Loucy (cell line): ENCODE data around the gene IL1R2.

Experiments used
- H2AFZ ChIP-seq: fragments of 200-600 bp; sonication (generic); 2 replicates; pipeline ENCODE4 v1.6.0; 2016; ENCODE audit warnings: antibody characterized with exemption, mild to moderate bottlenecking, low read length, moderate library complexity
- H3F3A ChIP-seq: fragments of 200-600 bp; 2 replicates; pipeline ENCODE4 v1.6.0; 2016; ENCODE audit warnings: antibody characterized with exemption, low read depth, mild to moderate bottlenecking
- H3K27me3 ChIP-seq: fragments of 200-600 bp; sonication (generic); 2 replicates; pipeline ENCODE4 v1.6.1; 2014; ENCODE audit warnings: low read length, mild to moderate bottlenecking; ENCODE audit not compliant: insufficient read depth, poor library complexity, severe bottlenecking
- H3K36me3 ChIP-seq: fragments of 200-600 bp; sonication (generic); 2 replicates; pipeline ENCODE4 v1.6.1; 2016; ENCODE audit warnings: low read length; ENCODE audit not compliant: insufficient read depth
- H3K4me1 ChIP-seq: fragments of 200-600 bp; sonication (generic); 2 replicates; pipeline ENCODE4 v1.5.1; 2014; ENCODE audit warnings: low read length, mild to moderate bottlenecking; ENCODE audit not compliant: insufficient read depth, poor library complexity, severe bottlenecking
- H3K4me2 ChIP-seq: fragments of 200-600 bp; sonication (generic); 2 replicates; pipeline ENCODE4 v1.6.0; 2014; ENCODE audit warnings: antibody characterized with exemption, low read length, low read depth, mild to moderate bottlenecking; ENCODE audit not compliant: poor library complexity, severe bottlenecking
- H3K4me3 ChIP-seq: fragments of 200-600 bp; sonication (generic); 2 replicates; pipeline ENCODE4 v1.5.1; 2014; ENCODE audit warnings: low read length, mild to moderate bottlenecking, mixed read lengths; ENCODE audit not compliant: poor library complexity, severe bottlenecking
- H3K79me2 ChIP-seq: fragments of 200-600 bp; sonication (generic); 2 replicates; pipeline ENCODE4 v1.6.1; 2014; ENCODE audit warnings: low read length; ENCODE audit not compliant: insufficient read depth
- H3K9ac ChIP-seq: fragments of 200-600 bp; sonication (generic); 2 replicates; pipeline ENCODE4 v1.6.0; 2014; ENCODE audit warnings: mild to moderate bottlenecking, low read depth, low read length, moderate library complexity; ENCODE audit not compliant: poor library complexity, severe bottlenecking
- H3K9me2 ChIP-seq: fragments of 200-600 bp; sonication (generic); replicated peaks from 2 replicates; pipeline ENCODE4 v1.6.1; 2016; ENCODE audit warnings: low read depth, low read length, mixed read lengths
- H3K9me3 ChIP-seq: fragments of 200-600 bp; sonication (generic); 2 replicates; pipeline ENCODE4 v1.6.1; 2014; ENCODE audit warnings: mild to moderate bottlenecking, antibody characterized with exemption, low read length, low read depth; ENCODE audit not compliant: insufficient read depth
- H4K20me1 ChIP-seq: fragments of 200-600 bp; sonication (generic); 2 replicates; pipeline ENCODE4 v1.6.0; 2014; ENCODE audit warnings: antibody characterized with exemption, low read length, mild to moderate bottlenecking; ENCODE audit not compliant: insufficient read depth, poor library complexity, severe bottlenecking
- EZH2phosphoT487 ChIP-seq: fragments of 200-600 bp; IDR thresholded peaks from 2 replicates; pipeline ENCODE4 v1.6.1; 2018; ENCODE audit warnings: antibody characterized with exemption, mild to moderate bottlenecking, moderate library complexity, borderline replicate concordance
- TF ChIP-seq, protein P1 (sequence below): fragments of 200-600 bp; sonication (generic); conservative IDR thresholded peaks from 2 replicates; pipeline ENCODE4 v1.5.1; 2014; ENCODE audit warnings: mild to moderate bottlenecking, antibody characterized with exemption, low read length

Gene IL1R2

DNA sequence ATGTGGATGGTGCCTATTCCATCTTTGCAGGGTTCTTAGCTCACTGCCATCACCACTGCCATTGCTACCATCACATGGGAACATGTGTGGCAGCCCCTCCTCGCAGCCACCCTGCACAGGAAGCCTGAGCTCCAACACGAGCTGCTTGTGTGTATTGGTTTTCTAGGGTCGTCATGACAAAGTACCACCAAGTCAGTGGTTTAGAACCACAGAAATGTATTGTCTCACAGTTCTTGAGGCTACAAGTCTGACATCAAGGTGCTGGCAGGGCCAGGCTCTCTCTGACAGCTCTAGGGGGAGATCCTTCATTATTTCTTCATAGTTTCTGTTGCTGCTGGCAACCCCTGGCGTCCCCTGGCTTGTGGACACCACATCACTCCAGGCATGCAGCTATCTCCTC lies 10.3 kb upstream of the IL1R2 start:
- Histone ChIP-seq H3K9ac (no peak overlapping the region), H3K27me3 (no peaks in the 10 kb centered on the region), H3K79me2 (no peaks in the 10 kb centered on the region), H2AFZ (no peak overlapping the region; the same call in 1 of the 2 replicates), H3K36me3 (no peaks in the 10 kb centered on the region), H3K4me1 (no peaks in the 10 kb centered on the region), H4K20me1 (no peaks in the 10 kb centered on the region), H3K4me2 (no peak overlapping the region), H3K4me3 (no peak overlapping the region), H3K9me2 (no peaks in the 10 kb centered on the region), H3K9me3 (no peaks in the 10 kb centered on the region), H3F3A (no peaks in the 10 kb centered on the region)
- TF ChIP-seq, protein P1, sequence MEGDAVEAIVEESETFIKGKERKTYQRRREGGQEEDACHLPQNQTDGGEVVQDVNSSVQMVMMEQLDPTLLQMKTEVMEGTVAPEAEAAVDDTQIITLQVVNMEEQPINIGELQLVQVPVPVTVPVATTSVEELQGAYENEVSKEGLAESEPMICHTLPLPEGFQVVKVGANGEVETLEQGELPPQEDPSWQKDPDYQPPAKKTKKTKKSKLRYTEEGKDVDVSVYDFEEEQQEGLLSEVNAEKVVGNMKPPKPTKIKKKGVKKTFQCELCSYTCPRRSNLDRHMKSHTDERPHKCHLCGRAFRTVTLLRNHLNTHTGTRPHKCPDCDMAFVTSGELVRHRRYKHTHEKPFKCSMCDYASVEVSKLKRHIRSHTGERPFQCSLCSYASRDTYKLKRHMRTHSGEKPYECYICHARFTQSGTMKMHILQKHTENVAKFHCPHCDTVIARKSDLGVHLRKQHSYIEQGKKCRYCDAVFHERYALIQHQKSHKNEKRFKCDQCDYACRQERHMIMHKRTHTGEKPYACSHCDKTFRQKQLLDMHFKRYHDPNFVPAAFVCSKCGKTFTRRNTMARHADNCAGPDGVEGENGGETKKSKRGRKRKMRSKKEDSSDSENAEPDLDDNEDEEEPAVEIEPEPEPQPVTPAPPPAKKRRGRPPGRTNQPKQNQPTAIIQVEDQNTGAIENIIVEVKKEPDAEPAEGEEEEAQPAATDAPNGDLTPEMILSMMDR, result no peak
- TF ChIP-seq EZH2phosphoT487, result no peak

DNA sequence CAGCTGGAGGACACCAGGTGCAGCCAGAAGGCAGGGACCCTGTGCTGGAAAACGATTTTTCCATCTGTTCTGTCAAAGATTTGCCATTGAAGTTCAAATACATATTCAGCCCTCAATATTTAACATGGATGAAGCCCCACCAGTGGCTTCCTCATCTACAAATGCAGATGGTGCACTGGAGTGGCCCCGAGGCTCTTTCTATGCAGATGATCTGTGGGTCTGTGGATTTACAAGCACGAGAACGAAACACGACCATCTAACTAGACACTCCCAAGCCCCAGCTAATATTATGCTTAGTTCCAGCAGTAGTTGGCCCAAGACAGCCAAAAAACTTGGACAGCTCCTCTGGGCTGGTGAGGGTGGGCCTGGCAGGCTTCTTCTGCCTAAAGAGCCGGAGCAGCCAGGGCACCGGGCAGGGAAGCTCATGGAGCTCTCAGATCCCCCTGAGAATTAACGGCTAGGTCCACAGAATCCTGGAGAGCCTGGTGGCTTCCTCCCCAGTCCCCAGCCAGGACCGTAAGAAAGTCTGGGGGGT lies 9.2 kb upstream of the IL1R2 start:
- no peak overlapping the region for H3K4me2 ChIP-seq
- H4K20me1 ChIP-seq, result no peaks in the 10 kb centered on the region
- no peaks in the 10 kb centered on the region for H3K4me1 ChIP-seq
- no peaks in the 10 kb centered on the region for H3K9me2 ChIP-seq
- no peak overlapping the region for H3K4me3 ChIP-seq
- H3K9me3 ChIP-seq, result no peaks in the 10 kb centered on the region
- TF ChIP-seq EZH2phosphoT487, result no peak
- TF ChIP-seq, protein P1, result no peak
- no peaks in the 10 kb centered on the region for H3K36me3 ChIP-seq
- H3K9ac ChIP-seq, result no peak overlapping the region
- no peaks in the 10 kb centered on the region for H3K79me2 ChIP-seq
- no peaks in the 10 kb centered on the region for H3K27me3 ChIP-seq
- H3F3A ChIP-seq, result no peaks in the 10 kb centered on the region
- no peak overlapping the region for H2AFZ ChIP-seq

GRCh38 chr2:101983486-101983885 lies 8.3 kb upstream of the IL1R2 start:
- Histone ChIP-seq H2AFZ (no peak overlapping the region), H3K9me2 (no peaks in the 10 kb centered on the region), H3K4me2 (no peak overlapping the region), H3K4me3 (no peak overlapping the region), H3K9ac (no peak overlapping the region), H3K79me2 (no peaks in the 10 kb centered on the region), H3K27me3 (no peaks in the 10 kb centered on the region), H3K36me3 (no peaks in the 10 kb centered on the region), H3F3A (no peaks in the 10 kb centered on the region), H3K9me3 (no peaks in the 10 kb centered on the region), H4K20me1 (no peaks in the 10 kb centered on the region), H3K4me1 (no peaks in the 10 kb centered on the region)
- TF ChIP-seq, protein P1, result no peak
- no peak for TF ChIP-seq EZH2phosphoT487
